NCI-H526 (cell line): ENCODE data around the gene FAM53A.

ENCODE experiments used
- DNase-seq, 2 experiments: peaks; one replicate each; lab custom pipeline; 2025; lab: John Stamatoyannopoulos, UW

Gene FAM53A

GRCh38 chr4:1623821-1624518, 60.1 kb downstream of the FAM53A start:
- DNase-seq, result no peak

GRCh38 chr4:1623400-1623799, 60.7 kb downstream of the FAM53A start:
- DNase-seq, result peak in 1 of 2 experiments; percentile 49

GRCh38 chr4:1622956-1623355, 61.2 kb downstream of the FAM53A start:
- no peak for DNase-seq

- no peak for DNase-seq
These were observed 61.9 kb downstream of the FAM53A start for GRCh38 chr4:1622238-1622637.

GRCh38 chr4:1621526-1621925, 62.6 kb downstream of the FAM53A start:
- DNase-seq, result no peak

- no peak for DNase-seq
These were observed 64.9 kb downstream of the FAM53A start for GRCh38 chr4:1619151-1619672.

GRCh38 chr4:1618438-1618837, 65.7 kb downstream of the FAM53A start:
- no peak for DNase-seq

GRCh38 chr4:1616557-1616930, 67.6 kb downstream of the FAM53A start:
- DNase-seq, result no peak

- no peak for DNase-seq
These were observed 68.1 kb downstream of the FAM53A start for GRCh38 chr4:1615786-1616556.

- peak; percentile 90 to 97 for DNase-seq
These were observed 69.1 kb downstream of the FAM53A start for GRCh38 chr4:1614854-1615595.

- no peak for DNase-seq
These were observed 69.6 kb downstream of the FAM53A start for GRCh38 chr4:1614502-1614853.

- no peak for DNase-seq
These were observed 70.1 kb downstream of the FAM53A start for GRCh38 chr4:1614049-1614448.

- DNase-seq, result no peak
These were observed 71.0 kb downstream of the FAM53A start for GRCh38 chr4:1613099-1613495.

- no peak for DNase-seq
These were observed 71.6 kb downstream of the FAM53A start for GRCh38 chr4:1612278-1613098.

GRCh38 chr4:1611501-1611870, 72.6 kb downstream of the FAM53A start:
- DNase-seq, result no peak

GRCh38 chr4:1610791-1611500, 73.2 kb downstream of the FAM53A start:
- DNase-seq, result no peak

- no peak for DNase-seq
These were observed 74.0 kb downstream of the FAM53A start for GRCh38 chr4:1609901-1610790.

GRCh38 chr4:1608821-1609500, 75.2 kb downstream of the FAM53A start:
- DNase-seq, result no peak

- DNase-seq, result no peak
These were observed 75.8 kb downstream of the FAM53A start for GRCh38 chr4:1608196-1608820.
